ENCODE results near the gene ANP32B.

Gene ANP32B

DNA sequence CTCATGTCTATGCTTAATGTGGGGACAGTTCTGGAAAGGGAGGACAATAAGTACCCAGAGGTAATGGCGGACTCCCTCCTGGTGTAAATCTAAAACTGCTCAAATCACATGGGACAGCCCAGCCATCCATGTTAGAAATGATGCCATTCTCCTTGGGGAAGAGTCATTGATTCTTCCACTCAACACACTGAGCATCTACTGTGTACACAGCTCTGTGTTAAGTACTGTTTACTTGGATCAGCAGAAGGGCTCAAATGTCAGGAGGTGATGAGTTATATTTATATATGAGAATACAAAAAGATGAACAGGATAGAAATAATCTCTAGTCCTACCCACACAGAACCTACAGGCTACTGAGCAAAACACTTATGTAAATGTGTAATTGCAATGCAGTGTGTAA is 41.6 kb downstream of the ANP32B start:
- TF ChIP-seq, protein P1, sequence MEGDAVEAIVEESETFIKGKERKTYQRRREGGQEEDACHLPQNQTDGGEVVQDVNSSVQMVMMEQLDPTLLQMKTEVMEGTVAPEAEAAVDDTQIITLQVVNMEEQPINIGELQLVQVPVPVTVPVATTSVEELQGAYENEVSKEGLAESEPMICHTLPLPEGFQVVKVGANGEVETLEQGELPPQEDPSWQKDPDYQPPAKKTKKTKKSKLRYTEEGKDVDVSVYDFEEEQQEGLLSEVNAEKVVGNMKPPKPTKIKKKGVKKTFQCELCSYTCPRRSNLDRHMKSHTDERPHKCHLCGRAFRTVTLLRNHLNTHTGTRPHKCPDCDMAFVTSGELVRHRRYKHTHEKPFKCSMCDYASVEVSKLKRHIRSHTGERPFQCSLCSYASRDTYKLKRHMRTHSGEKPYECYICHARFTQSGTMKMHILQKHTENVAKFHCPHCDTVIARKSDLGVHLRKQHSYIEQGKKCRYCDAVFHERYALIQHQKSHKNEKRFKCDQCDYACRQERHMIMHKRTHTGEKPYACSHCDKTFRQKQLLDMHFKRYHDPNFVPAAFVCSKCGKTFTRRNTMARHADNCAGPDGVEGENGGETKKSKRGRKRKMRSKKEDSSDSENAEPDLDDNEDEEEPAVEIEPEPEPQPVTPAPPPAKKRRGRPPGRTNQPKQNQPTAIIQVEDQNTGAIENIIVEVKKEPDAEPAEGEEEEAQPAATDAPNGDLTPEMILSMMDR (IDR thresholded peaks at IDR 0.05; ENCODE audit: low read length, missing control alignments), result no peak
- no peak for DNase-seq (ENCODE audit: low read depth)
- no peak overlapping the region for H3K4me3 ChIP-seq (replicated peaks; ENCODE audit: low read depth, low read length)

DNA sequence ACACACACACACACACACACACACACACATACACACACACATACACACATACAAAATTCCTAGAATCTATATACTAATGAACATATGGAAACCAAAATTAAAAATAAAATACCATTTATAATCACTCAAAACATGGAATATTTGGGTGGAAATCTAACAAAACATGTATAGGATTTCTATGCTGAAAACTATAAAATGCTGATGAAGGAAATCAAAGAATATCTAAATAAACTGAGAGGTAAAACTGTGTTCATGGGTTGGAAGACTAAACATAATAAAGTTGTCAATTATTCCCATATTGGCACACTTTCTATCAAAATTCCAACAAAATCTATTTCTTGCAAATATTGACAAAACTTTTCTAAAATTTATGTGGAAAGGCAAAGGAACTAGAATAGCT is 48.0 kb downstream of the ANP32B start:
- H3K4me3 ChIP-seq (replicated peaks; ENCODE audit: low read depth, low read length), result no peak overlapping the region
- TF ChIP-seq, protein P1 (IDR thresholded peaks at IDR 0.05; ENCODE audit: low read length, missing control alignments), result no peak
- no peak for DNase-seq (ENCODE audit: low read depth)

DNA sequence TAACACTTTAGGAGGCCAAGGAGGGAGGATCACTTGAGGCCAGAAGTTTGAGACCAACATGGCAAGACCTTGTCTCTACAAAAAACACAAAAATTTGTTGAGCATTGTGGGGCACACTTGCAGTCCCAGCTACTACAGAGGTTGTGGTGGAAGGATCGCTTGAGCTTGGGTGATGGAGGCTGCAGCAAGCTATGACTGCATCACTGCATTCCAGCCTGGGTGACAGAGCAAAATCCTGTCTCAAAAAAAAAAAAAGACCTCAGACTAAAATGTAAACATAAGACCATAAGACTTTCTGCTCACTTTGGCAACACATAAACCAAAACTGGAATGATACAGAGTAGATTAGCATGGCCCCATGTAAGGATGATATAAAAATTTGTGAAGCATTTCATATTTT is 48.8 kb downstream of the ANP32B start:
- no peak overlapping the region for H3K4me3 ChIP-seq (replicated peaks; ENCODE audit: low read depth, low read length)
- TF ChIP-seq, protein P1 (IDR thresholded peaks at IDR 0.05; ENCODE audit: low read length, missing control alignments), result no peak
- DNase-seq (ENCODE audit: low read depth), result peak; percentile 33

DNA sequence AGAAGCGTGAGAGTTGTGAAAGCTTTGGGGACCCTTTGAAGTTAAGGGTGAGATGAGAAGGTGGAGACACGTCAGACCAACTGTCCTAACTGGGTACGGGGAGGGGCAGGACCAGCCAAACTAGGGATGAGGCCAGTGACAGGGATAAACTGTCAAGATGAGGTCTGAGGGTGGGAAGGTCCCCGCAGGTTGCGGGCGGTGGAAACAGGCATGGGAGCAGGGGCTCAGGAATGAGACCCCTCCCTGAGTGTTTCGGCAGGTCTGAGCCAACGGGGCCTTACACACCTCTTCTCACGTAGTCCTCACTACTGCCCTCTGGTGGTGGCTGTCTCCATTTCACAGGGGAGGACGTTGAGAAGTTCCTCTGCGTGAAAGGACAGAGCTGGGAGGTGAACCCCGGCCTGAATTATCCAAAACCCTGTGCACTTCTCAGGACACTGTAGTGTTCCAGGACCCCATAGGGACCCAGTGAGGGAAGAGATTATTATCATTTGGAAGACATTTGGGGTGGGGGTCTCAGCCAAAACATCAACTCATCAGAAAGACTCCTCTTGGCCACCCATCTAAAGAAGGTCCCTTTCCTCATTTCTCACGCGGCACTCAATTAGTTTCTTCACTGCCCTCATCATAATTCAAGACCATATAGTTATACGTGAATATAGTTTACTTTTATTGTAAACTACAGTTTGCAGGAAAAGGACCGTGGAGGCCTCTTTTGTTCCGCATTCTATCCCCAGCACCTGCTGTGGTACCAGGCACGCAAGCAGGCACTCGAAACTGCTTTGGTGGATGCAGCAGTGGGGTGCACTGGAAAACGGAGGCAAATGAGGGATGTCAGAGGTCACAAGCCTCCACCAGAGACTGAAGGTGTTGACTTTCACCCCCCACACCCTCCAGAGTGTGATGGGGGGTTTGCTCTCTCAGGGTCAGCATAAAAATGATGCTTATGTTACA is 51.7 kb downstream of the ANP32B start:
- no peak overlapping the region for H3K4me3 ChIP-seq (replicated peaks; ENCODE audit: low read depth, low read length)
- TF ChIP-seq, protein P1 (IDR thresholded peaks at IDR 0.05; ENCODE audit: low read length, missing control alignments), result peak; percentile 81
- DNase-seq (ENCODE audit: low read depth), result peak; percentile 83

DNA sequence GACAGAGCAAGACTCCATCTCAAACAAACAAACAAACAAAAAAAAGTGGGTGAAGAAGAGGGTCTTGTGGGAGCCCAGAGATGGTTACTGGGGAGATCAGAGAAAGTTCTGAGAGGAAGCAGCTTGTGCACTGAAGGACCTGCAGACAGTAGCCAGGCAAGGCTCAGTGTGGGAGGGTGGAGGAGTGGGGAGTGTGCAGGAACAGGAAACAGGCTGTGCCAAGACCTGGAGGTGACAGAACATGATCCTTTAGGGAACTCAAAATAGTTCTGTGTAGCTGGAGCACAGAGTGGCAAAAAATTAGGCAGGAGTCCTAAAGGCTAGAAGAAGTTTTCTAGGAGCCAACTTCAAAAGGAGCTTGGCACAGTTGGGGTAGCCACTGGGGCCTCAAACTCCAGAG is 54.2 kb downstream of the ANP32B start:
- H3K4me3 ChIP-seq (replicated peaks; ENCODE audit: low read depth, low read length), result no peak overlapping the region
- peak; percentile 67 for DNase-seq (ENCODE audit: low read depth)
- TF ChIP-seq, protein P1 (IDR thresholded peaks at IDR 0.05; ENCODE audit: low read length, missing control alignments), result no peak

DNA sequence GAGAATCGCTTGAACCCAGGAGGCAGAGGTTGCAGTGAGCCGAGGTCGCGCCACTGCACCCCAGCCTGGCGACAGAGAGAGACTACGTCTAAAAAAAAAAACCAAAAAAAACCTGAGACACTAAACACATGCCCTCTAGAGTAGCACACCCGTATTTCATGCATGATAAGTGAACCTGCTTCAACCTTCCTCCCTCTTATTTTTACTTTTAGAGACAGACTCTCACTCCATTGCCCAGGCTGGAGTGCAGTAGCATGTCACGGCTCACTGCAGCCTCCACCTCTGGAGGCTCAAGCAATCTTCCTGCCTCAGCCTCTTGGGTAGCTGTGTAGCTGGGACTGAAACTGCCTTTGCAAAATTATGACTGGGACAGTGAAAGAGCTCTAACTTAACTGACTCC is 55.8 kb downstream of the ANP32B start:
- TF ChIP-seq, protein P1 (IDR thresholded peaks at IDR 0.05; ENCODE audit: low read length, missing control alignments), result no peak
- DNase-seq (ENCODE audit: low read depth), result no peak
- no peak overlapping the region for H3K4me3 ChIP-seq (replicated peaks; ENCODE audit: low read depth, low read length)
